SK-MEL-5 (cell line): Measurements from ENCODE around the gene ITPRIPL1. TPM values are rescaled to one million over a fixed set of nuclear protein-coding genes. Genes with fewer than 3 reads are reported as not detected.

ENCODE experiments used
- DNase-seq: peaks from one replicate; pipeline ENCODE4 v3.0.0-alpha.2; 2016; ENCODE audit warnings: low read depth, low spot score
- in situ Hi-C: cut with HindIII; loops from 2 replicates; pipeline ENCODE4 v1.10.0; 2016; ENCODE audit warnings: low sequenced_read_pairs, high pct_unique_total_duplicates, low pct_unique_long_range_greater_than_20kb
- total RNA-seq: library from RNA; depleted of rRNA; stranded (reverse); fragments of >200 nt; shearing (Covaris generic); gene quantifications from 2 replicates; pipeline ENCODE4 v1.2.3, GENCODE V29; 2014

Gene ITPRIPL1
- total RNA-seq, 1 experiment from 2014 or later, result 6.7 TPM

GRCh38 chr2:96319396-96319795 lies 5.7 kb upstream of the ITPRIPL1 start:
- in situ Hi-C loops, result no loop called here
- no peak for DNase-seq

GRCh38 chr2:96320326-96320725 lies 4.8 kb upstream of the ITPRIPL1 start:
- in situ Hi-C loops, result no loop called here
- DNase-seq, result no peak

- DNase-seq, result peak; percentile 30
- in situ Hi-C loops, result no loop called here
Measured at GRCh38 chr2:96320728-96321622, 4.1 kb upstream of the ITPRIPL1 start.

DNA sequence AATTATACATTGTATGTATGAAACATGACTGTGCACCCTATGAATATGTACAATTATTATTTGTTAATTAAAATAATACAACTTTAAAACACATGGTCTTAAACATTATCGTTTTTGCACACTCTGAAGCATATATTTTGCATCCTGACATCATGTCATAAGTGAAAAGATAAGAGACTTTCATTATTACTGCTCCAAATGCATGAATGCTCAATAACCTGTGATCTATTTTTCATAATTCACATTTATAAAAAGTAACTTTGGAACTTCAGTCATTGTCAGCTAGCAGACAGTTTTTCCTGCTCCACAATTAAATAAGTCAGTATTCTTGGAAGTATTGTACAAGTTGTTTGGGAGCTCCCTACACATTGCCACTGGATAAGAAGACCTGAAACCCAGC lies 1.3 kb upstream of the ITPRIPL1 start:
- in situ Hi-C loops, result no loop called here
- no peak for DNase-seq

DNA sequence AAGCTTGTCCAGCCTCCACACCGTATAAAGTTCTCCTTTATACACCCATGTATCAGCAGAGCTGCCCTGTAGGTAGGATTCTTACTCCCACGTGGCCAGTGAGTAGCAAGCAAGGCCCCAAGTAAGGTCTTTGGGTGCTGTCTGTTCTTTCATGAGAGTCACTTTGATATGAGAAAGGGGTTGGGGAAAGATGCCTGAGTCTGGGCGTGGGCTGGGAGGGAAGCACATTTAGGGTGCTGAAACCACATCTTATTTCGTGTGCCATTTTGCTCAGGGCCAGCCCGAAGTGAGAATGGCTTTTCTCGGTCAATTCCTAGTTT lies 436 bp upstream of the ITPRIPL1 start:
- no peak for DNase-seq
- in situ Hi-C loops, result no loop called here

DNA sequence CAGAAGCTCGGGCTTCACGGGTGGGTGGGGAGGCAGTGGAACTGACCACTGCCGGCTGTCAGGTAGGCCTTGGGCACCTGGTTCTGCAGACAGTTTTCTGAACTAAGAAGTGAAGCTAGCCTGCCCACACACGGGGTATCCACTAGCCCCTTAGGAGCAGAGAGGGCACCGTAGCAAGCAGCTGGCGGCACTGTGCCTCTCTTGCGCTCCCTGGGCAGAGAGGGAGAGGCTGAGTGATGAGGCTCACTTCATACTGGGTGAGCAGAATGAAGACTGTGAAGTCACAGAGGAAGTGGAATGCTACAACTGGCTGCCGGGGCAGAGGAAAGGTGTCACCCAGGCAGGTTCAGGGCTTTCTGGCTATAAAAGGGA lies 753 bp downstream of the ITPRIPL1 start:
- in situ Hi-C loops, result no loop called here
- no peak for DNase-seq

GRCh38 chr2:96326564-96326963 lies 1.4 kb downstream of the ITPRIPL1 start:
- no peak for DNase-seq
- in situ Hi-C loops, result no loop called here

GRCh38 chr2:96326990-96327820 lies 2.1 kb downstream of the ITPRIPL1 start:
- in situ Hi-C loops, result no loop called here
- no peak for DNase-seq

DNA sequence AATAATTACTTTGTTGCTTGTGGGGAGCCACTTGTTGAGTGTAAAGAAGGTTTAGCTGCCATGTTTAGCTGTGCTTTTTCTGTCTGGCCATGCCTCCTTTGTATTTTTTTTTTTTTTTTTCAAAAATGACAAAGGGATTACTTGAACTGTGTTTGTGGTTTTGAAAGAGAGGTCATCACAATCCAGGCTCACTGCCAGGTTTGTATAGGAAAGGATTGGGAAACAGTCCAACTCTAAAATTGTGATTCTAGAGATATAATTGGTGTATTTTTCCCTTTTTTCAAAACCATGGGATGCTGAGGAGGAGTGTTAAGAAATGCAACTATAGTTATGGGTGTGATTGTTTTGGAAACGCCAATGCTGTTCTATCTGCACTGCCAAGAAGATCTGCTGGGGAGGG lies 4.3 kb downstream of the ITPRIPL1 start:
- peak; percentile 40 for DNase-seq
- in situ Hi-C loops, result no loop called here

- no peak for DNase-seq
- in situ Hi-C loops, result no loop called here
Measured at GRCh38 chr2:96329874-96330273, 4.8 kb downstream of the ITPRIPL1 start.

DNA sequence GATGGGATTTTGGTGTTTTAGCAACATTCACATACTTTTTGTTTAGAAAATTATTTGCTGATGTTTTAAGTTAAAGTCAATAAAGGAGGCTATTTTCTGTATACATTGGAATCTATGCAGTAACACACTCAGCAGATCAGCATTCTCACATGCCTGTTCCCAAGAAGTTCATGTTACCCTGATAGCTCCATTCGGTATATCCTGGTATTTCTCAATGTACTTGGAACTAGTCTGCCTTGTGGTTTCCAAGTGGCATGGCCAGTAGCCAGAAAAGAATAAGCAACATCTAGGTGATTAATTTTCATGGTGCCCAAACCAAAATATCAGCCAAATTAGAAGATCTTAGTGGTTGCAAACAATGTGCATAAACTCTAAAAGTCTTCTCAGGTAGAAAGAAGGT lies 5.3 kb downstream of the ITPRIPL1 start:
- in situ Hi-C loops, result no loop called here
- no peak for DNase-seq

GRCh38 chr2:96333708-96334107 lies 8.6 kb downstream of the ITPRIPL1 start:
- no peak for DNase-seq
- in situ Hi-C loops, result no loop called here

- in situ Hi-C loops, result no loop called here
- no peak for DNase-seq
Measured at GRCh38 chr2:96336104-96336775, 11.1 kb downstream of the ITPRIPL1 start.

- in situ Hi-C loops, result no loop called here
- no peak for DNase-seq
Measured at GRCh38 chr2:96336873-96337272, 11.8 kb downstream of the ITPRIPL1 start.

DNA sequence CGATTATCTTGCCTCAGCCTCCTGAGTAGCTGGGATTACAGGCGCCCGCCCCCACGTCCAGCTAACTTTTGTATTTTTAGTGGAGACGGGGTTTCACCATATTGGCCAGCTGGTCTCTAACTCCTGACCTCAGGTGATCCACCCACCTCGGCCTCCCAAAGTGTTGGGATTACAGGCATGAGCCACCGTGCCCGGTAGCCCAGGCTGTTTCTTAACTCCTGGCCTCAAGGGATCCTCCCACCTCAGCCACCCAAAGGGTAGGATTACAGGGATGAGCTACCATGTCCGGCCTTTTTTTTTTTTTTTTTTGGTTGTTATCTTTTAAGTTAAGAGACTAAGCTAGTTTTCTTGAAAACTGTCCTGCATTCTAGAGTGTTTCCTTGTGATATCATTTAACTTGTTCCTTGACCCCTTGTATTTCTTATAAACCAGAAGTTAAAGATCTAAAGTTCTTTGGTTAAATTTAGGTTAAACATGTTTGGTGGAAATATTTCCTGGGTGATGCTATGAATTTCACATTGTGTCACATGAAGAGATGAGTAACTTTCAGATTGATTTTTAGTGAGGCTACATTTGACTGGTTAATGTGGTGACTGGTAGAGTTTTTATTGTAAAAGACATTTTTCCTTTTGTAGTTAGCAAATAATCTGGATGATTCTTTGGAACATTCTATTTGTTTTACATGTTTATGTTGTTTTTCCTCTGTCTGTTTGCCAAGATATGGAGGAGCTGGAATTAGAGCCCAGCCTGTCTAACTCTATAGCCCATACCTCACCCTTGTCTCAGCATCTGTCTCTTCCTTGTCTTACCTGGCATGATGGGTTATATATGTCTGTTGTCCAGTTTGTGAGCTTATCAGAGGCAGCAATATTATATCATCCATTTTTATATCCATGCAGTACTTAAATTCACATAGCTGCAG lies 15.6 kb downstream of the ITPRIPL1 start:
- in situ Hi-C loops, result no loop called here
- DNase-seq, result no peak

DNA sequence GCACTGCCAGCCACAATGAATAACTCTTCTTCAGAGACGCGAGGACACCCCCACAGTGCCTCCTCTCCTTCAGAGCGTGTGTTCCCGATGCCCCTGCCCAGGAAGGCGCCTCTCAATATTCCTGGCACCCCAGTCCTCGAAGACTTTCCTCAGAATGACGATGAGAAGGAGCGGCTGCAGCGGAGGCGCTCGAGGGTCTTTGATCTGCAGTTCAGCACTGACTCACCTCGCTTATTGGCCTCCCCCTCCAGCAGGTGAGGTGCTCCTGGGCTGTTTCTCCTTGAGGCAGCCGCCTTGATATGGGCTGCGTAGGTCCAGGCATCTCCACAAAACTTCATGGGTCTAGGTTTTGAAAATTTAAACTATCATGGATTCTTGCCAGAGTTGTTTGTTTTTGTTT lies 16.5 kb downstream of the ITPRIPL1 start:
- DNase-seq, result no peak
- in situ Hi-C loops, result no loop called here

DNA sequence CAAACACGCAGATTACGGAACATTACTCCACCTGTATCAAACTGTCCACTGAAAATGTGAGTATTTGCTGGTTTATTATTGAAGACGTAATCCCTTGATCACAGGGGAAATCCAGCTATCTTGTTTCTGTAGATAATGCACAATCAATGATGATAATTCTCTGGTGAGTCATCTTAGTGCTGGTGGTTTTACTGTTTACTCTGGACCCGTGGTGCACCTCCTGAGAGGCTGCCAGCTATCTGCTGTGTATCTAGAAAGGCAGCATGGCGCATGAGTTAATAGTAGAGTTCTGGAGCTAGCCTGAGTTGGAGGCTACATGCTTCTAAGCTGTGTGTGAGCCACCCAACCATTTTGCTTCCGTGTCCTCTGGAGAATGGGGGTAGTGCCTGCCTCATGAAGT lies 17.0 kb downstream of the ITPRIPL1 start:
- in situ Hi-C loops, result no loop called here
- no peak for DNase-seq
